H1 (cell line): ENCODE data around the gene LBH. TPM values are rescaled to one million over a fixed set of nuclear protein-coding genes. Genes with fewer than 3 reads are reported as not detected.

Experiments
- CTCF ChIA-PET: fragments of 300-600 bp; sonication (Branson Sonifier 250); formaldehyde crosslinking; loops from one replicate; lab custom pipeline; 2021; ENCODE audit not compliant: partially characterized antibody; lab: Charles Lee
- POLR2A ChIA-PET: fragments of 300-600 bp; sonication (Branson Sonifier 250); formaldehyde crosslinking; loops from one replicate; lab custom pipeline; 2021; ENCODE audit warnings: inconsistent platforms; ENCODE audit not compliant: partially characterized antibody; lab: Charles Lee
- DNase-seq, 2 experiments: peaks; one replicate each; pipeline versions ENCODE4 v3.0.0 to v3.0.0-alpha.2; 2010 to 2022; ENCODE audit warnings: low spot score in 2 of 2, low read depth in 1 of 2, mixed read lengths in 1 of 2
- FAIRE-seq: peaks from 2 replicates; lab custom pipeline; 2011; peaks lifted over from hg19 to GRCh38; lab: Jason Lieb, UNC
- H2AFZ ChIP-seq: 2 replicates; pipeline ENCODE4 v1.8.1; 2012; ENCODE audit warnings: low read length, inconsistent platforms
- H2AK5ac ChIP-seq: 2 replicates; pipeline ENCODE4 v1.6.1; 2013; ENCODE audit warnings: low read depth, low read length
- H2BK120ac ChIP-seq: replicated peaks from 2 replicates; pipeline ENCODE3; 2013; ENCODE audit warnings: low read depth, low read length, inconsistent platforms
- H2BK12ac ChIP-seq: 2 replicates; pipeline ENCODE4 v1.6.1; 2013; ENCODE audit warnings: low read depth, low read length
- H2BK15ac ChIP-seq: 2 replicates; pipeline ENCODE4 v1.6.1; 2013; ENCODE audit warnings: low read length
- H2BK20ac ChIP-seq: 2 replicates; pipeline ENCODE4 v1.6.1; 2013; ENCODE audit warnings: low read length
- H2BK5ac ChIP-seq: 2 replicates; pipeline ENCODE4 v1.6.1; 2013; ENCODE audit warnings: low read depth, low read length
- H3K14ac ChIP-seq: 2 replicates; pipeline ENCODE4 v1.6.1; 2013; ENCODE audit warnings: inconsistent platforms; ENCODE audit not compliant: insufficient read length
- H3K18ac ChIP-seq: 2 replicates; pipeline ENCODE4 v1.6.1; 2013; ENCODE audit warnings: low read length; ENCODE audit errors: extremely low read depth
- H3K23ac ChIP-seq: 2 replicates; pipeline ENCODE4 v1.6.1; 2013; ENCODE audit warnings: inconsistent platforms; ENCODE audit not compliant: insufficient read length
- H3K23me2 ChIP-seq: 2 replicates; pipeline ENCODE4 v1.6.1; 2013; ENCODE audit warnings: low read depth, low read length
- H3K27ac ChIP-seq: 2 replicates; pipeline ENCODE4 v1.6.1; 2011; ENCODE audit warnings: low read depth, low read length, inconsistent platforms
- H3K27me3 ChIP-seq, 4 experiments: replicated peaks in 1 of 4; 1 replicate in 1 of 4; 2 replicates in 3 of 4; pipeline versions ENCODE4 v1.6.1 to v1.8.1; 2011 to 2013; ENCODE audit warnings: low read length in 3 of 4, mild to moderate bottlenecking in 3 of 4, inconsistent platforms in 2 of 4, mixed read lengths in 2 of 4, moderate library complexity in 1 of 4; ENCODE audit not compliant: control insufficient read depth in 3 of 4, insufficient read depth in 3 of 4; ENCODE audit errors: extremely low read depth in 1 of 4
- H3K36me3 ChIP-seq, 4 experiments: 2 replicates each; pipeline versions ENCODE4 v1.6.1 to v1.8.1; 2011 to 2013; ENCODE audit warnings: mild to moderate bottlenecking in 4 of 4, low read length in 3 of 4, moderate library complexity in 2 of 4, control low read depth in 1 of 4, inconsistent platforms in 1 of 4; ENCODE audit not compliant: insufficient read depth in 4 of 4, control insufficient read depth in 2 of 4
- H3K4ac ChIP-seq: replicated peaks from 2 replicates; pipeline ENCODE3; 2013; ENCODE audit warnings: low read length, low read depth, mixed read lengths, inconsistent platforms; ENCODE audit not compliant: insufficient read length
- H3K4me1 ChIP-seq, 4 experiments: replicated peaks in 1 of 4; 1 replicate in 1 of 4; 2 replicates in 3 of 4; pipeline versions ENCODE4 v1.6.1 to v1.8.1; 2011 to 2013; ENCODE audit warnings: low read length in 3 of 4, inconsistent platforms in 2 of 4, mixed read lengths in 1 of 4; ENCODE audit not compliant: insufficient read depth in 4 of 4, control insufficient read depth in 3 of 4
- H3K4me2 ChIP-seq, 2 experiments: 2 replicates each; pipeline versions ENCODE4 v1.6.1 to v1.8.1; 2011 to 2013; ENCODE audit warnings: low read depth in 2 of 2, low read length in 2 of 2, control low read depth in 1 of 2, inconsistent platforms in 1 of 2, mild to moderate bottlenecking in 1 of 2; ENCODE audit not compliant: insufficient read depth in 1 of 2
- H3K4me3 ChIP-seq, 4 experiments: fragments of 200-600, 300-600 bp in 1 of 4; sonication (generic), shearing (Covaris generic), sonication (Bioruptor Twin) in 1 of 4; 2 replicates each; pipeline versions ENCODE4 v1.5.1 to v1.8.1; 2011 to 2016; ENCODE audit warnings: low read length in 4 of 4, low read depth in 3 of 4, control low read depth in 2 of 4, inconsistent platforms in 2 of 4, mild to moderate bottlenecking in 2 of 4, mixed read lengths in 1 of 4, moderate library complexity in 1 of 4; ENCODE audit not compliant: insufficient read depth in 2 of 4; ENCODE audit errors: extremely low read depth in 1 of 4
- H3K56ac ChIP-seq: replicated peaks from 2 replicates; pipeline ENCODE3; 2013; ENCODE audit warnings: low read depth, mild to moderate bottlenecking, mixed read lengths, low read length, inconsistent platforms; ENCODE audit not compliant: insufficient read length
- H3K79me1 ChIP-seq: 2 replicates; pipeline ENCODE4 v1.6.1; 2013; ENCODE audit warnings: low read depth, low read length, control low read depth
- H3K79me2 ChIP-seq, 2 experiments: 2 replicates each; pipeline versions ENCODE4 v1.6.1 to v1.8.1; 2012 to 2013; ENCODE audit warnings: low read length in 2 of 2, mild to moderate bottlenecking in 2 of 2, inconsistent platforms in 1 of 2; ENCODE audit not compliant: insufficient read depth in 2 of 2, control insufficient read depth in 1 of 2
- H3K9ac ChIP-seq, 4 experiments: replicated peaks in 1 of 4; 1 replicate in 1 of 4; 2 replicates in 3 of 4; pipeline versions ENCODE4 v1.6.1 to v1.8.1; 2011 to 2013; ENCODE audit warnings: low read depth in 3 of 4, low read length in 3 of 4, control low read depth in 2 of 4, mild to moderate bottlenecking in 2 of 4, moderate library complexity in 2 of 4, inconsistent platforms in 1 of 4; ENCODE audit errors: extremely low read depth in 1 of 4
- H3K9me3 ChIP-seq, 2 experiments: 2 replicates each; pipeline versions ENCODE4 v1.6.1 to v1.8.1; 2012 to 2013; ENCODE audit warnings: mild to moderate bottlenecking in 2 of 2, moderate library complexity in 2 of 2, control low read depth in 1 of 2, inconsistent platforms in 1 of 2, low read depth in 1 of 2, low read length in 1 of 2, mixed read lengths in 1 of 2; ENCODE audit not compliant: insufficient read depth in 2 of 2
- H4K20me1 ChIP-seq, 2 experiments: replicated peaks in 1 of 2; 2 replicates each; pipeline versions ENCODE3 to v1.8.1; 2011 to 2013; ENCODE audit warnings: inconsistent platforms in 2 of 2, low read length in 2 of 2, mild to moderate bottlenecking in 1 of 2; ENCODE audit not compliant: insufficient read depth in 2 of 2, control insufficient read depth in 1 of 2
- H4K5ac ChIP-seq: 2 replicates; pipeline ENCODE4 v1.6.1; 2013; ENCODE audit warnings: low read length, low read depth, mixed read lengths, inconsistent platforms; ENCODE audit not compliant: insufficient read length
- H4K8ac ChIP-seq: 2 replicates; pipeline ENCODE4 v1.8.0; 2013; ENCODE audit warnings: mild to moderate bottlenecking, moderate library complexity, low read length, inconsistent platforms; ENCODE audit not compliant: insufficient read depth; ENCODE audit errors: extremely low read depth
- H4K91ac ChIP-seq: replicated peaks from 2 replicates; pipeline ENCODE3; 2013; ENCODE audit warnings: low read length, mixed read lengths, inconsistent platforms; ENCODE audit not compliant: insufficient read length
- NANOG ChIP-seq: IDR thresholded peaks from 2 replicates; pipeline ENCODE4 v1.6.1; 2011; ENCODE audit warnings: low read length, low read depth, mild to moderate bottlenecking, inconsistent platforms; ENCODE audit not compliant: insufficient read depth, poor library complexity, severe bottlenecking
- WGBS, 2 experiments: shearing (Covaris generic) in 1 of 2; methylation state at CpG; one replicate each; pipeline versions ENCODE4 v1.1.6 to v1.1.7; 2013 to 2015; ENCODE audit warnings: low lambda C conversion rate in 2 of 2, mixed read lengths in 2 of 2, inconsistent platforms in 1 of 2, low coverage in 1 of 2, missing lambda C conversion rate in 1 of 2; ENCODE audit not compliant: insufficient replicate concordance in 2 of 2, insufficient coverage in 1 of 2, insufficient read length in 1 of 2; ENCODE audit errors: extremely low coverage in 1 of 2, missing lambda C conversion rate in 1 of 2; 5-methylcytosine and 5-hydroxymethylcytosine counted together
- polyA plus RNA-seq, 7 experiments: library from polyadenylated mRNA; depleted of rRNA in 3 of 7; stranded (reverse) in 5 of 7; unstranded in 2 of 7; fragments of >200 nt in 5 of 7; fragments of 200-250 nt in 2 of 7; gene quantifications; 1 replicate in 5 of 7; 2 replicates in 1 of 7; 4 replicates in 1 of 7; pipeline versions ENCODE4 v1.2.1 to v1.2.3, GENCODE V29; 2011 to 2013; ENCODE audit warnings: missing spikeins in 2 of 7, mixed read lengths in 2 of 7
- total RNA-seq: library from RNA; stranded (reverse); fragmentation: NEBNext Ultra II Directional; extraction: Animal tissue kit (Norgen Biotek cat#: 25700); gene quantifications from 2 replicates; pipeline ENCODE4 v1.2.1, GENCODE V29; 2021

Gene LBH
- total and polyA plus RNA-seq, 2 of the 8 experiments (the other 6 are each of a cell fraction or from before 2014, with no cell fraction given), result 25.7 to 34.5 TPM

- Histone ChIP-seq H3K4me1 (peaks cover 8 to 29% (median 10%) of the 10 kb centered on the region in 4 experiments), H2BK5ac (no peak overlapping the region), H3K27me3 (peaks cover 0 to 7% (median 4%) of the 10 kb centered on the region in 4 experiments; a peak in 4 of 7 replicates), H3K9ac (no peak overlapping the region), H2AFZ (no peak overlapping the region), H3K14ac (no peak overlapping the region), H3K36me3 (no peaks in the 10 kb centered on the region), H2BK15ac (peak overlapping the region; percentile 23; the same call in 1 of the 2 replicates), H4K8ac (no peak overlapping the region), H2AK5ac (no peak overlapping the region), H2BK12ac (peak overlapping the region; percentile 40; the same call in 1 of the 2 replicates), H3K23me2 (no peaks in the 10 kb centered on the region), H3K4me3 (no peak overlapping the region), H3K79me1 (no peaks in the 10 kb centered on the region), H3K4ac (no peak overlapping the region), H3K27ac (no peak overlapping the region), H3K9me3 (no peaks in the 10 kb centered on the region), H3K23ac (no peak overlapping the region), H4K5ac (no peak overlapping the region), H3K18ac (peak overlapping the region; percentile 85; the same call in 1 of the 2 replicates), H3K4me2 (no peak overlapping the region), H2BK20ac (0 out of 2 replicates have a peak overlapping the region, but pooled peaks have one; percentile 44), H2BK120ac (no peak overlapping the region), H4K91ac (no peak overlapping the region), H3K79me2 (no peaks in the 10 kb centered on the region), H4K20me1 (no peaks in the 10 kb centered on the region), H3K56ac (no peak overlapping the region)
- ChIA-PET CTCF (interaction anchor here (0.6 to 5.7 kb wide), 5 partner anchors 10 to 138 kb away, joined by 3 to 32 read pairs (median 4); no protein-coding TSS in a partner anchor), POLR2A (no interaction called here)
- 94% methylated on average over 11 of the region's 11 CpGs; no CpG with 5 or more reads in 1 of the 2 experiments for WGBS, 2 experiments
- DNase-seq (no peak), FAIRE-seq (no peak)
- TF ChIP-seq NANOG, result no peak
These were observed 71.8 kb downstream of the LBH start for GRCh38 chr2:30303095-30303494.
